ENCODE data around the gene LCN10. TPM values are rescaled to one million over a fixed set of nuclear protein-coding genes. Genes with fewer than 3 reads are reported as not detected.
A peak's percentile ranks its signal among the peaks of the same experiment; 100 is the strongest.

The LCN10 gene
- total and polyA plus RNA-seq, 9 of the 15 experiments (the other 6 are each of a cell fraction or from before 2014, with no cell fraction given): 0.10 to 0.21 (median 0.14) TPM; not detected in 6

GRCh38 chr9:136789523-136789937 lies 46.8 kb upstream of the LCN10 start (continued):
- TF ChIP-seq EWSR1 (IDR thresholded peaks at IDR 0.05; ENCODE audit: borderline replicate concordance, low read depth, partially characterized antibody) (no peak), ID3 (CRISPR knock-in tag; IDR thresholded peaks at IDR 0.05) (peak; percentile 67; the same call in 1 of the 2 replicates), ID3 (tag; IDR thresholded peaks at IDR 0.05) (peak; percentile 98), SFPQ (IDR thresholded peaks at IDR 0.05; ENCODE audit: low read depth, low read length) (no peak), ZNF239 (CRISPR knock-in tag; IDR thresholded peaks at IDR 0.05) (peak; percentile 77), PTTG1 (tag; IDR thresholded peaks at IDR 0.05; ENCODE audit: low read depth) (peak; percentile 92), BRF1 (IDR thresholded peaks at IDR 0.05; ENCODE audit: borderline replicate concordance, extremely low read depth, insufficient read length) (no peak), ZNF79 (CRISPR knock-in tag; IDR thresholded peaks at IDR 0.05; ENCODE audit: low read depth) (peak; percentile 87), E2F5 (CRISPR knock-in tag; IDR thresholded peaks at IDR 0.05) (no peak), YY1 (IDR thresholded peaks at IDR 0.05; ENCODE audit: borderline replicate concordance in 1 of 3, control insufficient read depth in 1 of 3, extremely low read depth in 1 of 3, insufficient read depth in 3 of 3, insufficient read length in 1 of 3, insufficient replicate concordance in 2 of 3, low read depth in 1 of 3, low read length in 2 of 3) (no peak), NR2C1 (IDR thresholded peaks at IDR 0.05) (no peak), NR2C1 (tag; IDR thresholded peaks at IDR 0.05) (peak; percentile 80), ZNF644 (tag; IDR thresholded peaks at IDR 0.05; ENCODE audit: low read depth) (peak; percentile 83), TCF7 (IDR thresholded peaks at IDR 0.05; ENCODE audit: borderline replicate concordance) (no peak), IRF9 (tag; IDR thresholded peaks at IDR 0.05) (peak; percentile 74; the same call in 1 of the 2 replicates), ZNF592 (IDR thresholded peaks at IDR 0.05) (peak; percentile 98), E2F4 (CRISPR knock-in tag; IDR thresholded peaks at IDR 0.05; ENCODE audit: low read depth) (no peak)
